Neural cell (in vitro differentiated cells): ENCODE measurements around the gene CLIC3. TPM values are rescaled to one million over a fixed set of nuclear protein-coding genes. Genes with fewer than 3 reads are reported as not detected.

ENCODE experiments used
- H2AFZ ChIP-seq: fragments of 200-600, 300-800 bp; sonication (generic), shearing (Covaris generic); 2 replicates; pipeline ENCODE4 v1.6.0; 2014; ENCODE audit warnings: low read depth, mild to moderate bottlenecking, antibody characterized with exemption, low read length, moderate library complexity
- H3F3A ChIP-seq: fragments of 200-600 bp; shearing (Covaris generic); 2 replicates; pipeline ENCODE4 v1.6.1; 2016; ENCODE audit warnings: mild to moderate bottlenecking, moderate library complexity, mixed read lengths, antibody characterized with exemption, low read length; ENCODE audit not compliant: insufficient read depth, poor library complexity, severe bottlenecking
- H3K27ac ChIP-seq: fragments of 200-600, 300-800 bp; sonication (generic), shearing (Covaris generic); 2 replicates; pipeline ENCODE4 v1.5.1; 2014; ENCODE audit warnings: mild to moderate bottlenecking, low read length, moderate library complexity
- H3K27me3 ChIP-seq: fragments of 300-800, 200-600 bp; sonication (generic), shearing (Covaris generic); 2 replicates; pipeline ENCODE4 v1.6.0; 2014; ENCODE audit warnings: mild to moderate bottlenecking, low read depth, low read length, moderate library complexity; ENCODE audit not compliant: insufficient read depth
- H3K36me3 ChIP-seq: fragments of 300-800, 200-600 bp; sonication (generic), shearing (Covaris generic); 2 replicates; pipeline ENCODE4 v1.5.1; 2014; ENCODE audit warnings: mild to moderate bottlenecking, antibody characterized with exemption, low read length, moderate library complexity; ENCODE audit not compliant: insufficient read depth
- H3K4me2 ChIP-seq: fragments of 300-800, 200-600 bp; sonication (generic), shearing (Covaris generic); 2 replicates; pipeline ENCODE4 v1.6.0; 2014; ENCODE audit warnings: mild to moderate bottlenecking, low read length
- H3K4me3 ChIP-seq: fragments of 300-800, 200-600 bp; sonication (generic), shearing (Covaris generic); 2 replicates; pipeline ENCODE4 v1.5.1; 2014; ENCODE audit warnings: mild to moderate bottlenecking, low read length, moderate library complexity
- H3K79me2 ChIP-seq: fragments of 200-600 bp; shearing (Covaris generic); replicated peaks from 2 replicates; pipeline ENCODE4 v1.6.0; 2014; ENCODE audit warnings: mild to moderate bottlenecking, low read length, moderate library complexity; ENCODE audit not compliant: insufficient read depth
- H3K9ac ChIP-seq: fragments of 300-800, 200-600 bp; sonication (generic), shearing (Covaris generic); 2 replicates; pipeline ENCODE4 v1.6.1; 2016; ENCODE audit warnings: mild to moderate bottlenecking, low read length, mixed read lengths
- H3K9me2 ChIP-seq: fragments of 200-600 bp; shearing (Covaris generic); 2 replicates; pipeline ENCODE4 v1.6.1; 2016; ENCODE audit warnings: mild to moderate bottlenecking, low read length, mixed read lengths; ENCODE audit not compliant: insufficient read depth
- H3K9me3 ChIP-seq: fragments of 200-600, 300-800 bp; sonication (generic), shearing (Covaris generic); 2 replicates; pipeline ENCODE4 v1.6.1; 2016; ENCODE audit warnings: mild to moderate bottlenecking, mixed run types, low read length, moderate library complexity, mixed read lengths
- H4K20me1 ChIP-seq: fragments of 200-600 bp; shearing (Covaris generic); 2 replicates; pipeline ENCODE4 v1.6.1; 2016; ENCODE audit warnings: mild to moderate bottlenecking, mixed run types; ENCODE audit not compliant: insufficient read depth
- EP300 ChIP-seq: fragments of 450-650 bp; conservative IDR thresholded peaks from 2 replicates; pipeline ENCODE4 v1.6.1; 2014; ENCODE audit warnings: antibody characterized with exemption, mild to moderate bottlenecking, moderate library complexity; ENCODE audit not compliant: poor library complexity, severe bottlenecking
- EZH2 ChIP-seq: fragments of 200-600, 300-800 bp; shearing (Covaris generic), sonication (generic); IDR thresholded peaks from 2 replicates; pipeline ENCODE4 v1.6.1; 2014; ENCODE audit warnings: antibody characterized with exemption, low read length, borderline replicate concordance, mild to moderate bottlenecking; ENCODE audit not compliant: insufficient read depth, poor library complexity, severe bottlenecking
- MXI1 ChIP-seq: fragments of 450-650 bp; conservative IDR thresholded peaks from 2 replicates; pipeline ENCODE4 v1.6.1; 2014; ENCODE audit warnings: antibody characterized with exemption, mild to moderate bottlenecking; ENCODE audit not compliant: poor library complexity, severe bottlenecking
- POLR2AphosphoS5 ChIP-seq: IDR thresholded peaks from 2 replicates; pipeline ENCODE4 v1.6.1; 2012
- RAD21 ChIP-seq: fragments of 450-650 bp; conservative IDR thresholded peaks from 2 replicates; pipeline ENCODE4 v1.6.1; 2014; ENCODE audit warnings: antibody characterized with exemption, mild to moderate bottlenecking, moderate library complexity
- REST ChIP-seq: IDR thresholded peaks from 2 replicates; pipeline ENCODE4 v1.6.1; 2012; ENCODE audit warnings: borderline replicate concordance
- SMC3 ChIP-seq: fragments of 450-650 bp; conservative IDR thresholded peaks from 2 replicates; pipeline ENCODE4 v1.6.1; 2014; ENCODE audit warnings: antibody characterized with exemption, mild to moderate bottlenecking, moderate library complexity; ENCODE audit not compliant: poor library complexity
- TAF1 ChIP-seq: IDR thresholded peaks from 2 replicates; pipeline ENCODE4 v1.6.1; 2012; ENCODE audit warnings: low read depth
- polyA plus RNA-seq: library from polyadenylated mRNA; depleted of rRNA; stranded (reverse); fragments of >200 nt; gene quantifications from 2 replicates; pipeline ENCODE4 v1.2.3, GENCODE V29; 2014
- TF ChIP-seq, protein P1 (sequence below): fragments of 450-650 bp; IDR thresholded peaks from 2 replicates; pipeline ENCODE4 v1.5.1; 2014; ENCODE audit warnings: antibody characterized with exemption, mild to moderate bottlenecking, moderate library complexity; ENCODE audit not compliant: poor library complexity, severe bottlenecking

The CLIC3 gene
- polyA plus RNA-seq, 1 donor from 2014 or later: not detected

DNA sequence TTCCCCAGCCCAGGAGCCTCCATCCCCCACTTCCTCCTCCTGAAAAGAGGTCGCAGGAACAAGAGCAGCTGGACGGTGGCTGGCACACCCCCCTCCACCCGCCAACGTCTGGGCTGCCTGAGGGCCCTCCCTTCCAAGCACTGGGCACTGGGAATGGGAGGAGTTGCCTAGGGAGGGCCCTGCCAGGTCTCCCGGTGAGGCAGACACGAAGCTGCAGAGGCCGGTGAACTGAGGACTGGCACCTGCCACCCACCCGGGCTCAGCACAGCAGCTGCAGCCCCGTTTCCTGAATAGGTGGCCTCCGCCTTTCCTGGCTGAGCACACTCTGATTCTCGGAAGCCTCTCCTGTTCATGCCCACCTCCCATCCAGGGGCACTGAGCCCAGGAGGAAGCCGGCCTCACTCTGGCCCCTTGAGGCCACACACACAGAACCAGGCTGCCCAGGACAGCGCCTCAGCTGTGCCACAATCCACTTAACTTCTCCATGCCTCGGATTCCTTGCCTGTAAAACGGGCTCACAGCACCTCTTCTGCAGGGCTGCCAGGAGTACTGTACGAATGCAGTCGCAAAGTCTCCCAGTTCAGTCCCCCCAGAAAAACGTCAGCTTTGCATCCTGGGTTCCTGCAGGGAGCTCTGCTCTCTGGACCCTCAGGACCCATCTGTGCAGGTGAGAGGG lies 48.3 kb upstream of the CLIC3 start:
- no peaks in the 10 kb centered on the region for H3K36me3 ChIP-seq
- H3K27me3 ChIP-seq: peaks cover 21% of the 10 kb centered on the region
- H3K9ac ChIP-seq: peak overlapping the region; percentile 93
- H3K9me3 ChIP-seq: no peaks in the 10 kb centered on the region
- H3K4me3 ChIP-seq: peak overlapping the region; percentile 98
- TF ChIP-seq MXI1: no peak
- no peak for TF ChIP-seq POLR2AphosphoS5
- TF ChIP-seq RAD21: no peak
- no peak for TF ChIP-seq TAF1
- TF ChIP-seq SMC3: no peak
- H3F3A ChIP-seq: no peaks in the 10 kb centered on the region
- no peak overlapping the region for H3K27ac ChIP-seq
- H3K79me2 ChIP-seq: peaks cover 20% of the 10 kb centered on the region
- no peak overlapping the region for H2AFZ ChIP-seq
- H4K20me1 ChIP-seq: peaks cover 13% of the 10 kb centered on the region
- no peaks in the 10 kb centered on the region for H3K9me2 ChIP-seq
- H3K4me2 ChIP-seq: peak overlapping the region; percentile 94

DNA sequence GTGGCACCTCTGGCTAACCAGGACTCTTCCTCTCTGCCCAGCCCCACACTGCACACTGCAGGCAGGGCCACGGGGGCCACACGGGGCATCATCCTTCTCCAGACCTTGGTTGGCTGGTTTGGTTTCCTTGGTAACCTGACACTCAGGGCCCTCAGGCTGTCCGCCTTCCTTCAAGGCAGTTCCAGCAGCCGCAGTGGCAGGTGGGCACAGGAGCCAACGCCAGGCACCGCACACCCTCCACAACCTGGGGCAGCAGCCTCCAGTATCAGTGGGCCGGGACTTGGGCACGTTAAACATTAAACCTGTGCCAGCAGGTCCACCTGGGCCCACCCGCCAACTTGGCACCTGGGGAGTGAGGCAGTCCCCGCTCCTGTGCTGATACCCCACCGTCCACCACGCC lies 47.7 kb upstream of the CLIC3 start:
- Histone ChIP-seq H3K4me3 (peak overlapping the region; percentile 98), H3K9ac (peak overlapping the region; percentile 93)

More for the DNA sequence above, 47.7 kb upstream of the CLIC3 start:
- H3K27ac ChIP-seq: no peak overlapping the region
- peaks cover 13% of the 10 kb centered on the region for H4K20me1 ChIP-seq
- no peaks in the 10 kb centered on the region for H3F3A ChIP-seq
- no peaks in the 10 kb centered on the region for H3K9me2 ChIP-seq
- no peak overlapping the region for H2AFZ ChIP-seq
- H3K27me3 ChIP-seq: peaks cover 15% of the 10 kb centered on the region
- peaks cover 20% of the 10 kb centered on the region for H3K79me2 ChIP-seq
- H3K36me3 ChIP-seq: no peaks in the 10 kb centered on the region
- no peak overlapping the region for H3K4me2 ChIP-seq
- no peak for TF ChIP-seq TAF1
- TF ChIP-seq, protein P1, sequence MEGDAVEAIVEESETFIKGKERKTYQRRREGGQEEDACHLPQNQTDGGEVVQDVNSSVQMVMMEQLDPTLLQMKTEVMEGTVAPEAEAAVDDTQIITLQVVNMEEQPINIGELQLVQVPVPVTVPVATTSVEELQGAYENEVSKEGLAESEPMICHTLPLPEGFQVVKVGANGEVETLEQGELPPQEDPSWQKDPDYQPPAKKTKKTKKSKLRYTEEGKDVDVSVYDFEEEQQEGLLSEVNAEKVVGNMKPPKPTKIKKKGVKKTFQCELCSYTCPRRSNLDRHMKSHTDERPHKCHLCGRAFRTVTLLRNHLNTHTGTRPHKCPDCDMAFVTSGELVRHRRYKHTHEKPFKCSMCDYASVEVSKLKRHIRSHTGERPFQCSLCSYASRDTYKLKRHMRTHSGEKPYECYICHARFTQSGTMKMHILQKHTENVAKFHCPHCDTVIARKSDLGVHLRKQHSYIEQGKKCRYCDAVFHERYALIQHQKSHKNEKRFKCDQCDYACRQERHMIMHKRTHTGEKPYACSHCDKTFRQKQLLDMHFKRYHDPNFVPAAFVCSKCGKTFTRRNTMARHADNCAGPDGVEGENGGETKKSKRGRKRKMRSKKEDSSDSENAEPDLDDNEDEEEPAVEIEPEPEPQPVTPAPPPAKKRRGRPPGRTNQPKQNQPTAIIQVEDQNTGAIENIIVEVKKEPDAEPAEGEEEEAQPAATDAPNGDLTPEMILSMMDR: no peak
- no peak for TF ChIP-seq REST
- TF ChIP-seq POLR2AphosphoS5: no peak
- TF ChIP-seq RAD21: no peak
- TF ChIP-seq MXI1: no peak
- TF ChIP-seq SMC3: no peak
- no peak for TF ChIP-seq EZH2
- TF ChIP-seq EP300: no peak
- H3K9me3 ChIP-seq: no peaks in the 10 kb centered on the region
